Endothelial cell of umbilical vein (primary cell): ENCODE results near the gene ARHGAP22. TPM values are rescaled to one million over a fixed set of nuclear protein-coding genes. Genes with fewer than 3 reads are reported as not detected.
A peak's percentile ranks its signal among the peaks of the same experiment; 100 is the strongest.

Source experiments
- BruUV-seq: library from RNA; stranded (reverse); fragments of 400-500 nt; replicated peaks from 2 replicates; lab custom pipeline; 2021; lab: Mats Ljungman, UMichigan
- CTCF ChIA-PET: fragments of 300-600, 350-600 bp; sonication (Branson Sonifier 250); formaldehyde crosslinking; loops from one replicate; lab custom pipeline; 2021; ENCODE audit warnings: antibody characterized with exemption, inconsistent platforms; lab: Charles Lee
- POLR2A ChIA-PET: fragments of 300-600, 350-600 bp; sonication (Branson Sonifier 250); formaldehyde crosslinking; loops from one replicate; lab custom pipeline; 2021; ENCODE audit warnings: antibody characterized with exemption, inconsistent platforms; lab: Charles Lee
- DNase-seq: peaks from one replicate; pipeline ENCODE4 v3.0.0-alpha.2; 2011; ENCODE audit warnings: low read depth, low spot score
- FAIRE-seq: peaks from 2 replicates; lab custom pipeline; 2011; peaks lifted over from hg19 to GRCh38; lab: Jason Lieb, UNC
- H2AFZ ChIP-seq: 2 replicates; pipeline ENCODE4 v1.6.0; 2012; ENCODE audit warnings: low read depth, low read length, control low read depth, inconsistent platforms
- H3K27ac ChIP-seq: 2 replicates; pipeline ENCODE4 v1.5.1; 2011; ENCODE audit warnings: low read depth, mild to moderate bottlenecking, control low read depth, low read length, moderate library complexity; ENCODE audit not compliant: insufficient read depth
- H3K27me3 ChIP-seq, 2 experiments: 2 replicates each; pipeline versions ENCODE4 v1.6.0 to v1.6.1; 2011; ENCODE audit warnings: low read length in 2 of 2, mixed read lengths in 1 of 2; ENCODE audit not compliant: control insufficient read depth in 2 of 2, insufficient read depth in 2 of 2
- H3K36me3 ChIP-seq, 2 experiments: 2 replicates in 1 of 2; 3 replicates in 1 of 2; pipeline ENCODE4 v1.5.1; 2011; ENCODE audit warnings: low read length in 2 of 2, mild to moderate bottlenecking in 1 of 2, moderate library complexity in 1 of 2; ENCODE audit not compliant: control insufficient read depth in 2 of 2, insufficient read depth in 2 of 2; ENCODE audit errors: extremely low read depth in 1 of 2
- H3K4me1 ChIP-seq: 3 replicates; pipeline ENCODE4 v1.5.1; 2011; ENCODE audit warnings: mild to moderate bottlenecking, low read length; ENCODE audit not compliant: control insufficient read depth, insufficient read depth; ENCODE audit errors: extremely low read depth
- H3K4me2 ChIP-seq: 2 replicates; pipeline ENCODE4 v1.6.1; 2011; ENCODE audit warnings: low read length, control low read depth, mixed read lengths; ENCODE audit not compliant: insufficient read depth
- H3K4me3 ChIP-seq, 3 experiments: fragments of 200-600 bp in 1 of 3; sonication (generic), shearing (Covaris generic) in 1 of 3; replicated peaks in 1 of 3; 2 replicates each; pipeline ENCODE4 v1.5.1; 2011 to 2016; ENCODE audit warnings: control low read depth in 3 of 3, low read length in 3 of 3, mild to moderate bottlenecking in 2 of 3, inconsistent platforms in 1 of 3, low read depth in 1 of 3, moderate library complexity in 1 of 3; ENCODE audit not compliant: insufficient read depth in 1 of 3
- H3K79me2 ChIP-seq: 2 replicates; pipeline ENCODE4 v1.6.0; 2012; ENCODE audit warnings: low read length, inconsistent platforms; ENCODE audit not compliant: control insufficient read depth, insufficient read depth
- H3K9ac ChIP-seq: replicated peaks from 2 replicates; pipeline ENCODE3; 2011; ENCODE audit warnings: low read length, control low read depth; ENCODE audit not compliant: insufficient read depth; ENCODE audit errors: extremely low read depth
- H3K9me1 ChIP-seq: replicated peaks from 3 replicates; pipeline ENCODE4 v1.6.0; 2011; ENCODE audit warnings: mild to moderate bottlenecking, low read length; ENCODE audit not compliant: control insufficient read depth, insufficient read depth; ENCODE audit errors: extremely low read depth
- H3K9me3 ChIP-seq: replicated peaks from 2 replicates; pipeline ENCODE4 v1.5.1; 2012; ENCODE audit warnings: low read length, inconsistent platforms; ENCODE audit not compliant: control insufficient read depth, insufficient read depth
- H4K20me1 ChIP-seq: replicated peaks from 2 replicates; pipeline ENCODE3; 2011; ENCODE audit warnings: mild to moderate bottlenecking, low read length; ENCODE audit not compliant: control insufficient read depth, insufficient read depth; ENCODE audit errors: extremely low read depth
- CTCF ChIP-seq, 2 donors: IDR thresholded peaks; 1 replicate in 1 of 2; 2 replicates in 1 of 2; pipeline ENCODE4 v1.5.1; 2011; ENCODE audit warnings: low read length in 2 of 2, mild to moderate bottlenecking in 2 of 2, moderate library complexity in 2 of 2, control low read depth in 1 of 2, inconsistent platforms in 1 of 2, low read depth in 1 of 2; ENCODE audit not compliant: insufficient read depth in 1 of 2; ENCODE audit errors: extremely low read depth in 1 of 2
- EZH2 ChIP-seq: IDR thresholded peaks from 2 replicates; pipeline ENCODE4 v1.6.1; 2012; ENCODE audit warnings: borderline replicate concordance, low read depth, mild to moderate bottlenecking, moderate library complexity, low read length, inconsistent platforms; ENCODE audit not compliant: severe bottlenecking
- FOS ChIP-seq: IDR thresholded peaks from 2 replicates; pipeline ENCODE4 v1.6.1; 2011; ENCODE audit warnings: mild to moderate bottlenecking, low read length, moderate library complexity, borderline replicate concordance; ENCODE audit not compliant: insufficient read depth
- GATA2 ChIP-seq: IDR thresholded peaks from 2 replicates; pipeline ENCODE4 v1.7.0; 2011; ENCODE audit warnings: low read depth, mild to moderate bottlenecking, moderate library complexity, mixed read lengths, low read length; ENCODE audit not compliant: insufficient read length, insufficient read depth
- MAX ChIP-seq: IDR thresholded peaks from 2 replicates; pipeline ENCODE4 v1.6.1; 2011; ENCODE audit not compliant: insufficient read depth, insufficient read length
- MYC ChIP-seq: IDR thresholded peaks from one replicate; pipeline ENCODE4 v1.6.1; 2011; ENCODE audit warnings: mild to moderate bottlenecking, low read depth, low read length
- POLR2AphosphoS5 ChIP-seq: IDR thresholded peaks from 2 replicates; pipeline ENCODE4 v1.6.1; 2012; ENCODE audit warnings: low read depth, mild to moderate bottlenecking, control low read depth, low read length, moderate library complexity; ENCODE audit not compliant: insufficient read depth
- dilution Hi-C: fragments of 300-500 bp; cut with MboI; formaldehyde crosslinking; loops from one replicate; pipeline ENCODE4 v1.15.0; 2019; ENCODE audit warnings: low sequenced_read_pairs; ENCODE audit not compliant: extremely low pct_ligation_motif_present
- intact Hi-C: fragments of 100-400 bp; cut with micrococcal nuclease; formaldehyde crosslinking; loops from one replicate; pipeline ENCODE4 v1.10.0; 2022
- polyA plus RNA-seq, 4 experiments: library from polyadenylated mRNA; depleted of rRNA in 3 of 4; stranded (reverse) in 3 of 4; unstranded in 1 of 4; fragments of >200 nt; gene quantifications; 2 replicates each; pipeline versions ENCODE4 v1.2.1 to v1.2.3, GENCODE V29; 2011 to 2012; ENCODE audit warnings: missing spikeins in 1 of 4
- total RNA-seq: library from RNA; stranded (reverse); gene quantifications from 2 replicates; pipeline ENCODE4 v1.2.3, GENCODE V29; 2021

Gene ARHGAP22
- total and polyA plus RNA-seq, 2 donors (not counting 3 experiments of a cell fraction or from before 2014, with no cell fraction given): 8.6 to 50.3 TPM

DNA sequence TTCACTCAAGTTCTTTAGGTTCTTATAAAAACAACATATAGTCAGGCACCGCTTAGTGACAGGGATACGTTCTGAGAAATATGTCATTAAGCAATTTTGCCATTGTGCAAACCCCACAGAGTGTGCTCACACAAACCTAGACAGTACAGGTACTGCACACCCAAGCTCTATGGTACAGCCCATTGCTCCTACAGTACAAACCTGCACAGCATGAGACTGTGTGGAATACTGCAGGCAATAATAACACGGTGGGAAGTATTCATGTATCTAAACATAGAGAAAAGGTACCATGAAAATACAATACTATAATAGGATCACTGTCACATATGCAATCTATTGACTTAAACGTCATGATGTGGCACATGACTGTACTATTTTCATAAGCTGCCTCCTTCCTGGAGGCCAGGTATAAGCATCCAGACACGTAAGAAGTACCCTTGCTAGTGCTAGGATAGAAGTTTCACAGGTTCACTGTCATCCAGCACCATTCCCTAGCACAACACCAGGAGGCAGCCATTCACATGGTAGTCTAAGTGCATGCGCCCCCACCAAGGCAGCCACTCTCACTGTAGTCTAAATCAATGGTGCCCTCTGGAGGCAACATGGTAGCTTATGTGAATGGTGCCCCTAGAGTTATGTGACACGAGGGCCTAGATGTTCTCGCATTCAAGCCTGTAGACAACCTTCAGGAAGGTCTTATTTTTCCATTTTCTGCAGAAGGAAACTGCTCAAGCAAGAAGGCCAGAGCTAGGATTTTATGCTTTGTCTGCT lies 98.5 kb downstream of the ARHGAP22 start:
- H3K4me2 ChIP-seq: no peak overlapping the region
- H4K20me1 ChIP-seq: no peaks in the 10 kb centered on the region
- H3K4me1 ChIP-seq: peaks cover 19% of the 10 kb centered on the region
- dilution Hi-C loops: no loop called here
- H3K9me3 ChIP-seq: no peaks in the 10 kb centered on the region
- no peaks in the 10 kb centered on the region for H3K27me3 ChIP-seq
- POLR2A ChIA-PET: no interaction called here
- FAIRE-seq: peak; percentile 80
- H3K79me2 ChIP-seq: peaks cover 59% of the 10 kb centered on the region
- intact Hi-C loops: loop anchor here (1.0 kb wide), 5 partner anchors 62 to 291 kb away; partner anchors contain the start of gene MAPK8
- DNase-seq: peak; percentile 67
- H2AFZ ChIP-seq: no peak overlapping the region
- no TSS peak for BruUV-seq
- H3K36me3 ChIP-seq: no peaks in the 10 kb centered on the region
- CTCF ChIA-PET: interaction anchor here (0.5 to 7.4 kb wide), 12 partner anchors 9 to 291 kb away, joined by 3 to 145 read pairs (median 4); no protein-coding TSS in a partner anchor
- H3K9me1 ChIP-seq: no peaks in the 10 kb centered on the region
- H3K27ac ChIP-seq: no peak overlapping the region
- no peak for TF ChIP-seq EZH2
- no peak for TF ChIP-seq MAX
- TF ChIP-seq GATA2: no peak
- no peak for TF ChIP-seq FOS
- TF ChIP-seq MYC: no peak
- no peak for TF ChIP-seq POLR2AphosphoS5
- peak; percentile 36 to 53 for TF ChIP-seq CTCF (IDR thresholded peaks at IDR 0.05; ENCODE audit: extremely low read depth in 1 of 2, insufficient read depth in 1 of 2, low read depth in 1 of 2, low read length in 2 of 2)
- H3K4me3 ChIP-seq: no peak overlapping the region
- no peak overlapping the region for H3K9ac ChIP-seq
